Measurements from ENCODE around the gene GUSB. TPM values are rescaled to one million over a fixed set of nuclear protein-coding genes. Genes with fewer than 3 reads are reported as not detected.

GUSB gene
- total and polyA plus RNA-seq, 10 of the 15 experiments (the other 5 are each of a cell fraction or from before 2014, with no cell fraction given) = 9.8 to 71.2 (median 45.4) TPM

- Histone ChIP-seq H3K9ac (ENCODE audit: control insufficient read depth, insufficient read depth, low read length) (no peak overlapping the region), H3K4me1 (ENCODE audit: control insufficient read depth, insufficient read depth, low read length) (no peaks in the 10 kb centered on the region), H3K9me3 (replicated peaks; ENCODE audit: control insufficient read depth, insufficient read depth, low read length) (no peaks in the 10 kb centered on the region), H3K4me3 (no peak overlapping the region), H4K20me1 (ENCODE audit: control insufficient read depth, insufficient read depth) (no peaks in the 10 kb centered on the region), H3K27me3 (replicated peaks in 1 of 2; ENCODE audit: control insufficient read depth in 2 of 2, insufficient read depth in 2 of 2, low read length in 1 of 2) (no peaks in the 10 kb centered on the region), H3K27ac (ENCODE audit: control insufficient read depth, insufficient read depth) (no peak overlapping the region), H3K4me2 (ENCODE audit: control insufficient read depth, insufficient read depth) (no peak overlapping the region), H3K79me2 (ENCODE audit: control insufficient read depth, insufficient read depth, low read length) (no peaks in the 10 kb centered on the region), H3K36me3 (ENCODE audit: control insufficient read depth in 2 of 2, insufficient read depth in 2 of 2, low read length in 1 of 2) (peaks cover 8 to 17% of the 10 kb centered on the region in 2 experiments), H2AFZ (ENCODE audit: control insufficient read depth, low read depth, low read length) (no peak overlapping the region)
- ChIA-PET POLR2A (no interaction called here), RAD21 (ENCODE audit: unreplicated experiment) (interaction anchor here (1.2 kb wide), 1 partner anchor 240 kb away, joined by 4 read pairs; no protein-coding TSS in a partner anchor), SMC1A (ENCODE audit: uncharacterized antibody, unreplicated experiment) (no interaction called here), CTCF (no interaction called here)
- in situ Hi-C loops (cut with MboI) = no loop called here
- ATAC-seq = no peak
- WGBS (ENCODE audit: insufficient coverage, insufficient replicate concordance, low lambda C conversion rate, missing lambda C conversion rate) = 97% methylated on average over 6 of the region's 6 CpGs
- no peak for FAIRE-seq
- intact Hi-C loops (cut with micrococcal nuclease; ENCODE audit: unreplicated experiment) = no loop called here
- DNase-seq (ENCODE audit: low read depth, low spot score) = no peak
- TF ChIP-seq POLR2A (IDR thresholded peaks at IDR 0.05; ENCODE audit: low read depth, low read length) (0 out of 2 replicates have a peak, but pooled peaks have one; percentile 19), EGR1 (IDR thresholded peaks at IDR 0.05; ENCODE audit: borderline replicate concordance in 1 of 2, low read depth in 2 of 2, low read length in 2 of 2) (no peak)
- BruUV-seq (replicated peaks) = no TSS peak
These were observed 20.0 kb downstream of the GUSB start for GRCh38 chr7:65962033-65962432.

GRCh38 chr7:65960351-65961074 is 21.5 kb downstream of the GUSB start:
- H2AFZ ChIP-seq (ENCODE audit: control insufficient read depth, low read depth, low read length) = no peak overlapping the region
- no peak overlapping the region for H3K4me2 ChIP-seq (ENCODE audit: control insufficient read depth, insufficient read depth)
- ChIA-PET RAD21 (ENCODE audit: unreplicated experiment) (no interaction called here), POLR2A (no interaction called here), CTCF (interaction anchor here (0.7 kb wide), 1 partner anchor 40 kb away, joined by 3 read pairs; no protein-coding TSS in a partner anchor), SMC1A (ENCODE audit: uncharacterized antibody, unreplicated experiment) (interaction anchor here (1.0 kb wide), 1 partner anchor 120 kb away, joined by 3 read pairs; no protein-coding TSS in a partner anchor)
- no peak overlapping the region for H3K27ac ChIP-seq (ENCODE audit: control insufficient read depth, insufficient read depth)
- peaks cover 10 to 14% of the 10 kb centered on the region in 2 experiments for H3K36me3 ChIP-seq (ENCODE audit: control insufficient read depth in 2 of 2, insufficient read depth in 2 of 2, low read length in 1 of 2)
- no TSS peak for BruUV-seq (replicated peaks)
- H4K20me1 ChIP-seq (ENCODE audit: control insufficient read depth, insufficient read depth) = no peaks in the 10 kb centered on the region
- no peak overlapping the region for H3K4me3 ChIP-seq
- TF ChIP-seq PKNOX1 (IDR thresholded peaks at IDR 0.05) (no peak), POLR2A (IDR thresholded peaks at IDR 0.05; ENCODE audit: low read depth, low read length) (peak; percentile 38)
- no peaks in the 10 kb centered on the region for H3K27me3 ChIP-seq (replicated peaks in 1 of 2; ENCODE audit: control insufficient read depth in 2 of 2, insufficient read depth in 2 of 2, low read length in 1 of 2)
- WGBS (ENCODE audit: insufficient coverage, insufficient replicate concordance, low lambda C conversion rate, missing lambda C conversion rate) = 93% methylated on average over 16 of the region's 19 CpGs
- H3K9ac ChIP-seq (ENCODE audit: control insufficient read depth, insufficient read depth, low read length) = no peak overlapping the region
- intact Hi-C loops (cut with micrococcal nuclease; ENCODE audit: unreplicated experiment) (no loop called here), in situ Hi-C loops (cut with MboI) (no loop called here)
- DNase-seq (ENCODE audit: low read depth, low spot score) (no peak), ATAC-seq (no peak), FAIRE-seq (no peak)
- no peaks in the 10 kb centered on the region for H3K79me2 ChIP-seq (ENCODE audit: control insufficient read depth, insufficient read depth, low read length)
- no peaks in the 10 kb centered on the region for H3K4me1 ChIP-seq (ENCODE audit: control insufficient read depth, insufficient read depth, low read length)
- H3K9me3 ChIP-seq (replicated peaks; ENCODE audit: control insufficient read depth, insufficient read depth, low read length) = no peaks in the 10 kb centered on the region

All from GM12878 (cell line).